HG03060 (cell line): ENCODE results near the gene NUDT6.

Experiments used
- ATAC-seq: cut with Tn5 transposase; IDR thresholded peaks from one replicate; pipeline ENCODE4 v1.9.1; 2021; ENCODE audit warnings: low read depth, moderate number of reproducible peaks; ENCODE audit not compliant: unreplicated experiment

NUDT6 gene

GRCh38 chr4:122914938-122915337, 7.5 kb downstream of the NUDT6 start:
- ATAC-seq = no peak

- peak; percentile 93 for ATAC-seq
Observed at GRCh38 chr4:122914292-122914904, 8.0 kb downstream of the NUDT6 start.

GRCh38 chr4:122912810-122913575, 9.4 kb downstream of the NUDT6 start:
- no peak for ATAC-seq

GRCh38 chr4:122911588-122911987, 10.8 kb downstream of the NUDT6 start:
- ATAC-seq = no peak

GRCh38 chr4:122909683-122910082, 12.7 kb downstream of the NUDT6 start:
- ATAC-seq = no peak

- ATAC-seq = no peak
Observed at GRCh38 chr4:122908223-122908622, 14.2 kb downstream of the NUDT6 start.

- no peak for ATAC-seq
Observed at GRCh38 chr4:122906859-122907305, 15.5 kb downstream of the NUDT6 start.

GRCh38 chr4:122903766-122904288, 18.6 kb downstream of the NUDT6 start:
- ATAC-seq = no peak

GRCh38 chr4:122901247-122902010, 21.0 kb downstream of the NUDT6 start:
- ATAC-seq = no peak

GRCh38 chr4:122900314-122900713, 22.1 kb downstream of the NUDT6 start:
- no peak for ATAC-seq

GRCh38 chr4:122899682-122900081, 22.7 kb downstream of the NUDT6 start:
- no peak for ATAC-seq

- ATAC-seq = no peak
Observed at GRCh38 chr4:122898370-122899150, 23.8 kb downstream of the NUDT6 start.

- ATAC-seq = no peak
Observed at GRCh38 chr4:122896270-122896669, 26.1 kb downstream of the NUDT6 start.

GRCh38 chr4:122895336-122895995, 26.9 kb downstream of the NUDT6 start:
- ATAC-seq = no peak

- ATAC-seq = no peak
Observed at GRCh38 chr4:122894827-122895226, 27.6 kb downstream of the NUDT6 start.

- no peak for ATAC-seq
Observed at GRCh38 chr4:122890147-122890795, 32.1 kb downstream of the NUDT6 start.

GRCh38 chr4:122889726-122890125, 32.7 kb downstream of the NUDT6 start:
- ATAC-seq = no peak

- no peak for ATAC-seq
Observed at GRCh38 chr4:122884499-122884898, 37.9 kb downstream of the NUDT6 start.
